Liver (tissue), 9 donors: ENCODE data around the gene CD68. TPM values are rescaled to one million over a fixed set of nuclear protein-coding genes. Genes with fewer than 3 reads are reported as not detected.

Experiments
- DNase-seq: peaks from one replicate; pipeline ENCODE4 v3.0.0-alpha.2; 2017; ENCODE audit warnings: low spot score
- H3K27ac ChIP-seq, 2 donors: one replicate each; pipeline ENCODE4 v1.7.0; 2013; ENCODE audit warnings: inconsistent platforms in 2 of 2, low read length in 2 of 2, control low read depth in 1 of 2, low read depth in 1 of 2, mild to moderate bottlenecking in 1 of 2
- H3K27me3 ChIP-seq, 4 donors: one replicate each; pipeline versions ENCODE4 v1.6.1 to v1.7.0; 2013; ENCODE audit warnings: low read length in 3 of 4, inconsistent platforms in 1 of 4, mild to moderate bottlenecking in 1 of 4, moderate library complexity in 1 of 4; ENCODE audit not compliant: control insufficient read depth in 4 of 4, insufficient read depth in 4 of 4
- H3K36me3 ChIP-seq, 4 donors: one replicate each; pipeline versions ENCODE4 v1.6.1 to v1.7.0; 2013; ENCODE audit warnings: low read length in 3 of 4, mild to moderate bottlenecking in 3 of 4, low read depth in 1 of 4, moderate library complexity in 1 of 4; ENCODE audit not compliant: control insufficient read depth in 4 of 4, insufficient read depth in 3 of 4
- H3K4me1 ChIP-seq, 4 donors: one replicate each; pipeline versions ENCODE4 v1.6.1 to v1.7.0; 2013; ENCODE audit warnings: low read length in 3 of 4, mild to moderate bottlenecking in 3 of 4, moderate library complexity in 1 of 4; ENCODE audit not compliant: control insufficient read depth in 4 of 4, insufficient read depth in 4 of 4
- H3K4me3 ChIP-seq, 3 donors: one replicate each; pipeline versions ENCODE4 v1.6.1 to v1.7.0; 2013; ENCODE audit warnings: low read length in 3 of 3, control low read depth in 1 of 3, low read depth in 1 of 3, mild to moderate bottlenecking in 1 of 3
- H3K9ac ChIP-seq, 2 donors: one replicate each; pipeline ENCODE4 v1.7.0; 2013; ENCODE audit warnings: low read length in 2 of 2, mild to moderate bottlenecking in 2 of 2, moderate library complexity in 2 of 2, control low read depth in 1 of 2, low read depth in 1 of 2
- H3K9me3 ChIP-seq, 4 donors: one replicate each; pipeline versions ENCODE4 v1.6.1 to v1.7.0; 2013; ENCODE audit warnings: low read length in 3 of 4; ENCODE audit not compliant: control insufficient read depth in 4 of 4
- ATF3 ChIP-seq: IDR thresholded peaks from 2 replicates; pipeline ENCODE4 v1.6.1; 2016; ENCODE audit warnings: antibody characterized with exemption
- EGR1 ChIP-seq, 2 donors: IDR thresholded peaks; 2 replicates each; pipeline ENCODE4 v1.6.1; 2016 to 2018; ENCODE audit warnings: antibody characterized with exemption in 2 of 2, low read depth in 2 of 2
- FOXA2 ChIP-seq: IDR thresholded peaks from 2 replicates; pipeline ENCODE4 v1.6.1; 2016; ENCODE audit warnings: antibody characterized with exemption
- GABPA ChIP-seq, 2 donors: IDR thresholded peaks in 1 of 2; conservative IDR thresholded peaks in 1 of 2; 2 replicates each; pipeline ENCODE4 v1.6.1; 2016; ENCODE audit warnings: antibody characterized with exemption in 2 of 2, mild to moderate bottlenecking in 1 of 2, moderate library complexity in 1 of 2
- HNF4A ChIP-seq, 2 donors: conservative IDR thresholded peaks; 2 replicates each; pipeline ENCODE4 v1.6.1; 2016; ENCODE audit warnings: antibody characterized with exemption in 2 of 2, mild to moderate bottlenecking in 2 of 2
- HNF4G ChIP-seq: IDR thresholded peaks from 2 replicates; pipeline ENCODE4 v1.6.1; 2016; ENCODE audit warnings: antibody characterized with exemption
- JUND ChIP-seq, 2 donors: IDR thresholded peaks; 2 replicates each; pipeline ENCODE4 v1.6.1; 2016; ENCODE audit warnings: antibody characterized with exemption in 2 of 2
- RAD21 ChIP-seq, 2 donors: IDR thresholded peaks; 2 replicates each; pipeline ENCODE4 v1.6.1; 2016; ENCODE audit warnings: antibody characterized with exemption in 2 of 2, mild to moderate bottlenecking in 2 of 2
- RXRA ChIP-seq, 2 donors: IDR thresholded peaks; 2 replicates each; pipeline ENCODE4 v1.6.1; 2017 to 2018; ENCODE audit warnings: antibody characterized with exemption in 2 of 2, mild to moderate bottlenecking in 1 of 2
- SP1 ChIP-seq: IDR thresholded peaks from 2 replicates; pipeline ENCODE4 v1.6.1; 2018; ENCODE audit warnings: antibody characterized with exemption, mild to moderate bottlenecking
- YY1 ChIP-seq: IDR thresholded peaks from 2 replicates; pipeline ENCODE4 v1.6.1; 2016; ENCODE audit warnings: antibody characterized with exemption, mild to moderate bottlenecking
- ZBTB33 ChIP-seq: IDR thresholded peaks from 2 replicates; pipeline ENCODE4 v1.6.1; 2016; ENCODE audit warnings: antibody characterized with exemption
- WGBS: extraction: QIAGEN DNeasy Blood & Tissue Kit; methylation state at CpG from one replicate; pipeline ENCODE4 v1.1.7; 2013; 5-methylcytosine and 5-hydroxymethylcytosine counted together
- polyA plus RNA-seq, 2 donors: library from polyadenylated mRNA; stranded (reverse) in 1 of 2; unstranded in 1 of 2; fragments of 200-250 nt in 1 of 2; fragments of >200 nt in 1 of 2; fragmentation: Nextera tagmentation in 1 of 2; extraction: Ambion mirVana in 1 of 2; gene quantifications; one replicate each; pipeline versions ENCODE4 v1.2.1 to v1.2.3, GENCODE V29; 2013 to 2015
- total RNA-seq, 2 donors: library from RNA; depleted of rRNA; stranded (reverse); fragments of >200 nt; gene quantifications; one replicate each; pipeline ENCODE4 v1.2.3, GENCODE V29; 2014
- TF ChIP-seq, protein P1 (sequence below): fragments of 150-350 bp; IDR thresholded peaks from 2 replicates; pipeline ENCODE4 v1.5.1; 2017; ENCODE audit warnings: improper control_type of control experiment, low read depth, low read length; ENCODE audit not compliant: missing input control
- TF ChIP-seq, protein P2 (sequence below): IDR thresholded peaks from 2 replicates; pipeline ENCODE4 v1.6.1; 2016; ENCODE audit warnings: antibody characterized with exemption
- donor health status: healthy.
- donor health status: healthy.
- donor health status: healthy.
- donor health status: healthy.
- donor health status: healthy.

The CD68 gene
- total and polyA plus RNA-seq, 4 donors = 14.2 to 88.6 (median 33.1) TPM

DNA sequence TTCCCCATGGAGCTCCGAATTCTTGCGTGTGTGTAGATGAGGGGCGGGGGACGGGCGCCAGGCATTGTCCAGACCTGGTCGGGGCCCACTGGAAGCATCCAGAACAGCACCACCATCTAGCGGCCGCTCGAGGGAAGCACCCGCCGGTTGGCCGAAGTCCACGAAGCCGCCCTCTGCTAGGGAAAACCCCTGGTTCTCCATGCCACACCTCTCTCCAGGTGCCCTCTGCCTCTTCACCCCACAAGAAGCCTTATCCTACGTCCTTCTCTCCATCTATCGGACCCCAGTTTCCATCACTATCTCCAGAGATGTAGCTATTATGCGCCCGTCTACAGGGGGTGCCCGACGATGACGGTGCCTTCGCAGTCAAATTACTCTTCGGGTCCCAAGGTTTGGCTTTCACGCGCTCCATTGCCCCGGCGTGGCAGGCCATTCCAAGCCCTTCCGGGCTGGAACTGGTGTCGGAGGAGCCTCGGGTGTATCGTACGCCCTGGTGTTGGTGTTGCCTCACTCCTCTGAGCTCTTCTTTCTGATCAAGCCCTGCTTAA, 18.3 kb upstream of the CD68 start:
- H3K9me3 ChIP-seq = no peaks in the 10 kb centered on the region

DNA sequence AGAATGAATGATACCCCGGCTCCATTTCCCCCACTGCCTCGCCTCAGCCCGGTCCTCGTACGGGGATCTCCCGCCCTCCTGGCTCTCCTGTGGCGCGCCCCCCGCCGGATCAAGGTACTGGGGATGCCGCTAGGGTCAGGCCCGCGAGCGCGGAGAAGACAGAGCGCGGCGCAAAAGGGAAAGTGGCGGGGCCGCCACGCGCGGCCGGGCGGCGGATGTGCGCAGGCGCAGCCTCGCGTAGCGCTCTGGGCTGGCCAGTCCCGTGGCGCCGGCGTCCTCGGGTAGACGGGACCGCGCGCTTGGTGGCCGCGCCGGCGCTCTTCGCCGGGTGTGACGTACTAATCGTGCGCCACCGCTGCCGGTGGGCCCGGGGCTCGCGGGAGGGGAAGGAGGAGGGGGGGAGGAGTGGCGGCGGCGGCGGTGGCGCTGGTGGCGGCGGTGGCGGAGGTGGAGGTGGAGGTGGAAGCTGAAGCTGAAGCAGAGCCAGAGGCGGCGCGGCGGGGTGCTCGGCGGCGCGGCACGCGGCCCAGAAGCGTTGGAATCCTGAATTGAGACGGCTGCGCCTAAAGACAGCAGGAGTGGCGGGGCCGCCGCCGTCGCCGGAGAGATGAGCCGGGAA, 17.7 kb upstream of the CD68 start, which contains the start of gene SENP3:
SENP3 (plus strand) TSS at position 331 of the 619 bp plus-strand sequence. CDS start 1,158 bp downstream, outside the sequence.
- peak; percentile 88 for DNase-seq
- Histone ChIP-seq H3K36me3 (peaks cover 4 to 20% (median 7%) of the 10 kb centered on the region in 4 donors), H3K27me3 (no peaks in the 10 kb centered on the region), H3K9me3 (no peaks in the 10 kb centered on the region), H3K4me1 (peaks cover 10 to 55% (median 41%) of the 10 kb centered on the region in 4 donors), H3K27ac (peak within 1 kb of the TSS; percentile 33 to 89), H3K9ac (peak within 1 kb of the TSS in 1 of 2 donors; percentile 67), H3K4me3 (peak within 1 kb of the TSS; percentile 50 to 85 (median 73))
- TF ChIP-seq ZBTB33 (no peak), GABPA (IDR thresholded peaks at IDR 0.05 in 1 of 2, conservative IDR thresholded peaks at IDR 0.05 in 1 of 2) (peak in 1 of 2 donors; percentile 80)
- under 1% methylated on average over 82 of the region's 82 CpGs for WGBS

More for the DNA sequence above, 18.3 kb upstream of the CD68 start:
- peak; percentile 90 to 91 for TF ChIP-seq RAD21 (IDR thresholded peaks at IDR 0.05)
- no peak for TF ChIP-seq ATF3
- TF ChIP-seq HNF4A (conservative IDR thresholded peaks at IDR 0.05) = peak; percentile 22 to 53
- no peak for TF ChIP-seq JUND (IDR thresholded peaks at IDR 0.05)
- peak; percentile 47 for TF ChIP-seq SP1
- peak in 1 of 2 donors; percentile 14 for TF ChIP-seq RXRA (IDR thresholded peaks at IDR 0.05)
- TF ChIP-seq YY1 = peak; percentile 67
- TF ChIP-seq, protein P1, sequence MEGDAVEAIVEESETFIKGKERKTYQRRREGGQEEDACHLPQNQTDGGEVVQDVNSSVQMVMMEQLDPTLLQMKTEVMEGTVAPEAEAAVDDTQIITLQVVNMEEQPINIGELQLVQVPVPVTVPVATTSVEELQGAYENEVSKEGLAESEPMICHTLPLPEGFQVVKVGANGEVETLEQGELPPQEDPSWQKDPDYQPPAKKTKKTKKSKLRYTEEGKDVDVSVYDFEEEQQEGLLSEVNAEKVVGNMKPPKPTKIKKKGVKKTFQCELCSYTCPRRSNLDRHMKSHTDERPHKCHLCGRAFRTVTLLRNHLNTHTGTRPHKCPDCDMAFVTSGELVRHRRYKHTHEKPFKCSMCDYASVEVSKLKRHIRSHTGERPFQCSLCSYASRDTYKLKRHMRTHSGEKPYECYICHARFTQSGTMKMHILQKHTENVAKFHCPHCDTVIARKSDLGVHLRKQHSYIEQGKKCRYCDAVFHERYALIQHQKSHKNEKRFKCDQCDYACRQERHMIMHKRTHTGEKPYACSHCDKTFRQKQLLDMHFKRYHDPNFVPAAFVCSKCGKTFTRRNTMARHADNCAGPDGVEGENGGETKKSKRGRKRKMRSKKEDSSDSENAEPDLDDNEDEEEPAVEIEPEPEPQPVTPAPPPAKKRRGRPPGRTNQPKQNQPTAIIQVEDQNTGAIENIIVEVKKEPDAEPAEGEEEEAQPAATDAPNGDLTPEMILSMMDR = peak; percentile 94
- TF ChIP-seq, protein P2, sequence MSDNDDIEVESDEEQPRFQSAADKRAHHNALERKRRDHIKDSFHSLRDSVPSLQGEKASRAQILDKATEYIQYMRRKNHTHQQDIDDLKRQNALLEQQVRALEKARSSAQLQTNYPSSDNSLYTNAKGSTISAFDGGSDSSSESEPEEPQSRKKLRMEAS = peak; percentile 21
- Histone ChIP-seq H3K27ac (peak overlapping the region; percentile 33 to 89), H3K4me3 (peak overlapping the region; percentile 50 to 85 (median 73)), H3K36me3 (peaks cover 4 to 20% (median 6%) of the 10 kb centered on the region in 4 donors), H3K9ac (no peak overlapping the region), H3K4me1 (peaks cover 10 to 55% (median 41%) of the 10 kb centered on the region in 4 donors), H3K27me3 (no peaks in the 10 kb centered on the region)
- under 1% methylated on average over 32 of the region's 32 CpGs for WGBS
- DNase-seq = peak; percentile 90

- H3K9me3 ChIP-seq = no peaks in the 10 kb centered on the region
- WGBS = 1% methylated on average over 28 of the region's 28 CpGs
- peaks cover 10 to 55% (median 41%) of the 10 kb centered on the region in 4 donors for H3K4me1 ChIP-seq
- H3K4me3 ChIP-seq = peak overlapping the region; percentile 50 to 85 (median 68)
- H3K9ac ChIP-seq = peak overlapping the region in 1 of 2 donors; percentile 67
- H3K27ac ChIP-seq = peak overlapping the region; percentile 33 to 89
- DNase-seq = no peak
- peaks cover 4 to 25% (median 12%) of the 10 kb centered on the region in 4 donors for H3K36me3 ChIP-seq
- H3K27me3 ChIP-seq = no peaks in the 10 kb centered on the region
- TF ChIP-seq HNF4G = no peak
- TF ChIP-seq EGR1 (IDR thresholded peaks at IDR 0.05; ENCODE audit: low read depth in 2 of 2) = no peak
- TF ChIP-seq, protein P1 = no peak
- TF ChIP-seq, protein P2 = no peak
- no peak for TF ChIP-seq HNF4A (conservative IDR thresholded peaks at IDR 0.05)
- no peak for TF ChIP-seq YY1
- TF ChIP-seq JUND (IDR thresholded peaks at IDR 0.05) = no peak
- TF ChIP-seq ATF3 = no peak
- no peak for TF ChIP-seq RAD21 (IDR thresholded peaks at IDR 0.05)
- no peak for TF ChIP-seq ZBTB33
- TF ChIP-seq GABPA (IDR thresholded peaks at IDR 0.05 in 1 of 2, conservative IDR thresholded peaks at IDR 0.05 in 1 of 2) = no peak
- TF ChIP-seq FOXA2 = no peak
- TF ChIP-seq SP1 = no peak
These were observed 17.2 kb upstream of the CD68 start for GRCh38 chr17:7562208-7562605.
